Testis (tissue), 3 donors: ENCODE data around the gene C2CD4C. TPM values are rescaled to one million over a fixed set of nuclear protein-coding genes. Genes with fewer than 3 reads are reported as not detected.
"Not testable (repeated sequence)": the region's sequence is repeated elsewhere in the genome, so short reads cannot be mapped to it uniquely, and the experiment has no call there.

ENCODE experiments used
- DNase-seq: peaks from one replicate; pipeline ENCODE4 v3.0.0-alpha.2; 2019
- H3K27ac ChIP-seq, 2 donors: fragments of 200-600 bp; sonication (generic); one replicate each; pipeline ENCODE4 v1.5.1; 2019
- H3K27me3 ChIP-seq: fragments of 200-600 bp; sonication (generic); one replicate; pipeline ENCODE4 v1.5.1; 2019
- H3K36me3 ChIP-seq: fragments of 200-600 bp; sonication (generic); one replicate; pipeline ENCODE4 v1.5.1; 2017; ENCODE audit warnings: low read depth; ENCODE audit errors: missing control alignments
- H3K4me1 ChIP-seq: fragments of 200-600 bp; sonication (generic); one replicate; pipeline ENCODE4 v1.5.1; 2019
- H3K4me3 ChIP-seq, 2 donors: fragments of 200-600 bp; sonication (generic); one replicate each; pipeline ENCODE4 v1.5.1; 2017 to 2019
- H3K9me3 ChIP-seq: fragments of 200-600 bp; sonication (generic); one replicate; pipeline ENCODE4 v1.5.1; 2017
- POLR2A ChIP-seq: fragments of 450-650 bp; IDR thresholded peaks from one replicate; pipeline ENCODE4 v1.6.1; 2017; ENCODE audit warnings: antibody characterized with exemption, mild to moderate bottlenecking, moderate library complexity
- WGBS, 2 donors: methylation state at CpG; one replicate each; pipeline ENCODE4 v1.1.5; 2018; 5-methylcytosine and 5-hydroxymethylcytosine counted together
- intact Hi-C: fragments of 100-400 bp; cut with DNase I; formaldehyde crosslinking; loops from one replicate; pipeline ENCODE4 v1.15.1; 2023; ENCODE audit warnings: low total_unique reads
- polyA plus RNA-seq: library from polyadenylated mRNA; stranded (reverse); fragments of 350-450 nt; fragmentation: Illumina TruSeq; extraction: RNeasy Lipid Tissue Mini Kit (QIAGEN cat#74804); gene quantifications from one replicate; pipeline ENCODE4 v1.2.3, GENCODE V29; 2014; ENCODE audit warnings: low read depth, low replicate concordance; ENCODE audit not compliant: insufficient read depth
- total RNA-seq, 2 donors: library from RNA; depleted of rRNA; stranded (reverse); fragments of >200 nt; gene quantifications; one replicate each; pipeline ENCODE4 v1.2.3, GENCODE V29; 2016
- TF ChIP-seq, protein P1 (sequence below), 3 experiments: fragments of 450-650 bp in 2 of 3; fragments of 200-600 bp in 1 of 3; sonication (generic) in 1 of 3; IDR thresholded peaks; one replicate each; pipeline ENCODE4 v1.5.1; 2016 to 2019; ENCODE audit warnings: antibody characterized with exemption in 3 of 3, mild to moderate bottlenecking in 2 of 3, moderate library complexity in 1 of 3

The C2CD4C gene
- total and polyA plus RNA-seq, 3 donors from 2014 or later, result 0.88 to 5.4 (median 5.3) TPM

DNA sequence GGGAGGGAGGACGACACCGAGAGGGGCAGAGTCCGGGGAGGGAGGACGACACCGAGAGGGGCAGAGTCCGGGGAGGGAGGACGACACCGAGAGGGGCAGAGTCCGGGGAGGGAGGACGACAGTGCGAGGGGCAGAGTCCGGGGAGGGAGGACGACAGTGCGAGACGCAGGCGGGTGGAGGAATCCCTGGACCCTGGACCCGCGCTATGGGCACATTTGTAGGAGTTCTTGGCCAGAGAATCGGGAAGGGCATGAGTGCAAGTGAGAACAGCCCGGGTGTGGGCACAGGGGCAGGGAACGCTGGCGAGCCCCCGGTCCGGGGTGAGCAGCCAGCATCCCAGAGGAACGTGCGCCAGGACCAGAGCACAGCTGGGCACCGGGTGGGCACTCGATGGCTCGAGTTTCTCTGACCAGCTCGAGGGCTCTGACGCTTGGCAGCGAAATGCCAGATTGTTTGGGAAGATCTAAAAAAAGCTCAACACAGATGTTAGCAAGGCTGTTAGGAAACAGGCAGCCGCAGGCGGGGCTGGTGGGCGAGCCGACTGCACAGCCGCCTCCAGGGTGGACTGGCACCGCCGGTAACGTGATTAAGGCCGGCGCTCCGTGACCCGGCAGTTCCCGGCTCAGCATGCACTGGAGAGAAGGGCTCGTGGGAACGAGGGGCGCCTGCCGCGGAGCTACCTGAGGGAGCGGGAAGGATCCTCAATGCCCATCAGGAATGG lies 17.9 kb upstream of the C2CD4C start:
- H3K4me3 ChIP-seq, result peak overlapping the region in 1 of 2 donors; percentile 36
- H3K27me3 ChIP-seq, result no peaks in the 10 kb centered on the region
- intact Hi-C loops, result no loop called here
- WGBS, 2 donors, result 68 to 72% methylated on average over 48 to 50 of the region's 51 CpGs
- TF ChIP-seq, protein P1, sequence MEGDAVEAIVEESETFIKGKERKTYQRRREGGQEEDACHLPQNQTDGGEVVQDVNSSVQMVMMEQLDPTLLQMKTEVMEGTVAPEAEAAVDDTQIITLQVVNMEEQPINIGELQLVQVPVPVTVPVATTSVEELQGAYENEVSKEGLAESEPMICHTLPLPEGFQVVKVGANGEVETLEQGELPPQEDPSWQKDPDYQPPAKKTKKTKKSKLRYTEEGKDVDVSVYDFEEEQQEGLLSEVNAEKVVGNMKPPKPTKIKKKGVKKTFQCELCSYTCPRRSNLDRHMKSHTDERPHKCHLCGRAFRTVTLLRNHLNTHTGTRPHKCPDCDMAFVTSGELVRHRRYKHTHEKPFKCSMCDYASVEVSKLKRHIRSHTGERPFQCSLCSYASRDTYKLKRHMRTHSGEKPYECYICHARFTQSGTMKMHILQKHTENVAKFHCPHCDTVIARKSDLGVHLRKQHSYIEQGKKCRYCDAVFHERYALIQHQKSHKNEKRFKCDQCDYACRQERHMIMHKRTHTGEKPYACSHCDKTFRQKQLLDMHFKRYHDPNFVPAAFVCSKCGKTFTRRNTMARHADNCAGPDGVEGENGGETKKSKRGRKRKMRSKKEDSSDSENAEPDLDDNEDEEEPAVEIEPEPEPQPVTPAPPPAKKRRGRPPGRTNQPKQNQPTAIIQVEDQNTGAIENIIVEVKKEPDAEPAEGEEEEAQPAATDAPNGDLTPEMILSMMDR (IDR thresholded peaks at IDR 0.05), result no peak
- TF ChIP-seq POLR2A, result no peak
- no peaks in the 10 kb centered on the region for H3K36me3 ChIP-seq
- H3K4me1 ChIP-seq, result no peaks in the 10 kb centered on the region
- no peaks in the 10 kb centered on the region for H3K9me3 ChIP-seq
- H3K27ac ChIP-seq, result peak overlapping the region in 1 of 2 donors; percentile 56
- DNase-seq, result no peak

DNA sequence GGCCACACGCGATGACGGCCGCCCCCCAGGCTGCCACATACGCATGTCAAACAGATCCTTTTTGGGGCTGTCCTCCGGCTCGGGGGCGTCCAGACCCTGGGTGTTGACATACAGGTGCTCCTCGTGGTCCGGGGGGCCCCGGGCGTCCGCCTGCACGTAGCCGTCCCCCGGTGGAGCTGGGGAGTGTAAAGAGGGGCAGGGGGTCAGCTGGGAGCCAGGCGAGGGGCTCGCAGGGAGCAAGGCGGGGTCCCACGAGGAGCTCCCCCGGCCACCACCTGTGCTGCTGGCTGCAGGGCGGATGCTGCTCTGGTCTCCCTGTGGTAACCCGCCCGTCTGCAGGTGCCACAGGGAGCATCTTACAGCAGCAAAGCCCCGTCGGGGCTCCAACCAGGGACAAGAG lies 16.1 kb upstream of the C2CD4C start:
- DNase-seq, result no peak
- no peaks in the 10 kb centered on the region for H3K27me3 ChIP-seq
- intact Hi-C loops, result no loop called here
- H3K36me3 ChIP-seq, result no peaks in the 10 kb centered on the region
- H3K4me3 ChIP-seq, result no peak overlapping the region
- H3K27ac ChIP-seq, result no peak overlapping the region
- no peaks in the 10 kb centered on the region for H3K4me1 ChIP-seq
- WGBS, 2 donors, result 87 to 96% methylated on average over 5 to 22 of the region's 26 CpGs
- no peak for TF ChIP-seq POLR2A
- TF ChIP-seq, protein P1 (IDR thresholded peaks at IDR 0.05), result no peak
- H3K9me3 ChIP-seq, result no peaks in the 10 kb centered on the region

DNA sequence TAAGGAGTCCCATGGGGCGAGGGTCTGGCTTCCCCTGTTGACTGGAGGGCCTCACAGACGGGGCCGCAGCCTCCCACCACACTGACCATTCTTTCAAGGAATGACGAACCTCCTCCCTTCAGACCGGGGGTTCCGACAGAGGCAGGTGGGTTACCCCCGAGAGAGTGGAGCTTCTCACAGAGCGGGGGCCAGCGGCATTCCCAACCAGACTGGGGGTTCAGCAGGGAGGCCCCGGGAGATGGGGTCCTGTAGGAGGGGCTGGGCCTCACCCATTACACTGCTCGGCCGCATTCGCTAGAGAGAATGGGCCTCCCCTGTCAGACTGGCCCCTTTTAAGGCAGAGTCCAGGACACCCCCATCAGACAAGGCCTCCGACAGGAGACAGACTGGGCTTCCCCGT lies 15.6 kb upstream of the C2CD4C start:
- H3K27ac ChIP-seq, result no peak overlapping the region
- no peaks in the 10 kb centered on the region for H3K27me3 ChIP-seq
- TF ChIP-seq POLR2A, result no peak
- TF ChIP-seq, protein P1 (IDR thresholded peaks at IDR 0.05), result no peak
- DNase-seq, result no peak
- intact Hi-C loops, result no loop called here
- no peak overlapping the region for H3K4me3 ChIP-seq
- no peaks in the 10 kb centered on the region for H3K36me3 ChIP-seq
- WGBS, 2 donors, result 90 to 92% methylated on average over 2 to 15 of the region's 15 CpGs
- no peaks in the 10 kb centered on the region for H3K9me3 ChIP-seq
- no peaks in the 10 kb centered on the region for H3K4me1 ChIP-seq

DNA sequence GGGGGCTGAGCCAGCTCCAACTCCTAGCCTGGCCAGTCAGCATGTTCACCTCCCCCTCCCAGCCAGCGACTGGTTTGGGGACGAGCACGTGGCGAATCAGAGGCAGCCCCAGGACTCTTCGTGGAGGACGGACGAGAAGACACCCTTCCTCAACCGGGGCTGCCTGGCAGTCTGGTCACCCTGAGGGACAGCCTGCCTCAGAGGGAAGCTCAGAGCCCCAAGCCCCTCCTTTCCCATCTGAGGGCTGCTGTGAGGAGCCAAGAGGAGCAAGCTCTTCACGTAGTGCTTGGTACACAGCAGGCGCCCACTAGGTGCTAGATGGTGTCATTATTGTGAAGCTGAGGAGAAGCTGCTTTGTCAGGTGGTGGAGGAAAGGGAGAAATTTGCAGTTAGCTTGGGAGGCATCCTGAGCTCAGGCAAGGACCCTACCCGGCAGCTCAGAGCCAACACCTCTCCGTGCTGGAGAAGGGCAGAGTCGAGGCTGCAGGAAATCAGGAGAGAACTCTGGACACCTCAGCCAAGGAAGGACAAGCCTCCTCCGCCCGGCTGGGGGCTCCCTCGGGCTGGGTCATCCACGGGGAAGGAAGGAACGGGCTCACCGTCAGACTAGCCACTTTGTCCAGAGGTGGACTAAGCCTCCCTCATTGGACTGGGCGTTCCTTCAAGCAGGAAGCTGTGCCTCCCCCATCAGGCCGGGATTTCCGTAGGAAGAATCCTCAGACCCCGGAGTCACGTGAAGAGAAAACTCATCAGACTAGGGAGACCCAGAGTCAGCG lies 14.9 kb upstream of the C2CD4C start:
- no peak for DNase-seq
- Histone ChIP-seq H3K4me1 (no peaks in the 10 kb centered on the region), H3K27ac (no peak overlapping the region), H3K36me3 (no peaks in the 10 kb centered on the region), H3K9me3 (no peaks in the 10 kb centered on the region), H3K4me3 (no peak overlapping the region), H3K27me3 (no peaks in the 10 kb centered on the region)
- WGBS, 2 donors, result 85 to 90% methylated on average over 15 to 25 of the region's 25 CpGs
- TF ChIP-seq, protein P1 (IDR thresholded peaks at IDR 0.05), result no peak
- no peak for TF ChIP-seq POLR2A
- intact Hi-C loops, result no loop called here

DNA sequence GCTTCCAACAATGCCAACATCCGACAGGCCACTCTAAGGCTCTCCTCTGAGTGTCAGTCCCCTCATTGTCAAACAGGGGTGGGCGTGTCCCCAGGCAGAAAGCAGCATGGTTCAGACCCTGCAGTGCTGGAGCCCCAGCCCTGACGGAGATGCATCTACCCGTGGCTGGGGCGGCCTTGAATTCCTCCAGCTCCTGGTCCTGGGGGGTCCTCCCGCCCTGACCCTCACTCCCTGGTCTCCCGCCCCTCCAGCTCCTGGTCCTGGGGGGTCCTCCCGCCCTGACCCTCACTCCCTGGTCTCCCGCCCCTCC lies 13.9 kb upstream of the C2CD4C start:
- H3K27me3 ChIP-seq, intact Hi-C loops, H3K9me3 ChIP-seq, H3K27ac ChIP-seq, H3K36me3 ChIP-seq, H3K4me1 ChIP-seq, H3K4me3 ChIP-seq, DNase-seq: not testable (repeated sequence)
- 80 to 92% methylated on average over 5 to 9 of the region's 9 CpGs for WGBS, 2 donors
